GM19452 (cell line): ENCODE measurements around the gene RAB3C.

Experiments
- ATAC-seq: cut with Tn5 transposase; IDR thresholded peaks from one replicate; pipeline ENCODE4 v1.9.1; 2021; ENCODE audit not compliant: unreplicated experiment

The RAB3C gene

GRCh38 chr5:58765058-58765457, 182.2 kb downstream of the RAB3C start:
- ATAC-seq, result no peak

- ATAC-seq, result no peak
These were observed 184.2 kb downstream of the RAB3C start for GRCh38 chr5:58767104-58767503.

- no peak for ATAC-seq
These were observed 187.3 kb downstream of the RAB3C start for GRCh38 chr5:58770136-58770535.

- ATAC-seq, result no peak
These were observed 188.9 kb downstream of the RAB3C start for GRCh38 chr5:58771796-58772195.

GRCh38 chr5:58773744-58774441, 191.0 kb downstream of the RAB3C start:
- ATAC-seq, result no peak

- no peak for ATAC-seq
These were observed 192.1 kb downstream of the RAB3C start for GRCh38 chr5:58774937-58775336.

GRCh38 chr5:58775701-58776262, 192.9 kb downstream of the RAB3C start:
- peak; percentile 93 for ATAC-seq

GRCh38 chr5:58776559-58776958, 193.7 kb downstream of the RAB3C start:
- no peak for ATAC-seq

- no peak for ATAC-seq
These were observed 196.0 kb downstream of the RAB3C start for GRCh38 chr5:58778888-58779287.

- ATAC-seq, result peak; percentile 84
These were observed 203.2 kb downstream of the RAB3C start for GRCh38 chr5:58786035-58786434.

GRCh38 chr5:58786711-58787303, 203.9 kb downstream of the RAB3C start:
- no peak for ATAC-seq

GRCh38 chr5:58787987-58788386, 205.1 kb downstream of the RAB3C start:
- no peak for ATAC-seq

- no peak for ATAC-seq
These were observed 211.2 kb downstream of the RAB3C start for GRCh38 chr5:58793888-58794657.

GRCh38 chr5:58794875-58795274, 212.0 kb downstream of the RAB3C start:
- ATAC-seq, result peak; percentile 46

GRCh38 chr5:58795327-58795726, 212.5 kb downstream of the RAB3C start:
- peak; percentile 44 for ATAC-seq

GRCh38 chr5:58797021-58797420, 214.1 kb downstream of the RAB3C start:
- ATAC-seq, result no peak

GRCh38 chr5:58800356-58800755, 217.5 kb downstream of the RAB3C start:
- no peak for ATAC-seq

- no peak for ATAC-seq
These were observed 218.1 kb downstream of the RAB3C start for GRCh38 chr5:58800861-58801540.

- ATAC-seq, result no peak
These were observed 220.2 kb downstream of the RAB3C start for GRCh38 chr5:58803056-58803455.

GRCh38 chr5:58804291-58804690, 221.4 kb downstream of the RAB3C start:
- no peak for ATAC-seq

GRCh38 chr5:58810086-58810485, 227.2 kb downstream of the RAB3C start:
- ATAC-seq, result no peak
